ENCODE measurements around the gene STEAP3. TPM values are rescaled to one million over a fixed set of nuclear protein-coding genes. Genes with fewer than 3 reads are reported as not detected.

STEAP3 gene
- polyA plus RNA-seq, 2 of the 4 experiments (the other 2 are of a cell fraction): 23.5 to 30.2 TPM

GRCh38 chr2:119184512-119184911 lies 39.1 kb upstream of the STEAP3 start:
- no peak for FAIRE-seq
- WGBS (ENCODE audit: missing lambda C conversion rate): 79% methylated on average over 7 of the region's 7 CpGs
- H3K4me1 ChIP-seq: 0 out of 3 replicates have a peak, but pooled peaks cover 2% of the 10 kb centered on the region
- TF ChIP-seq HEYL (CRISPR knock-in tag; IDR thresholded peaks at IDR 0.05): no peak
- no peak for TF ChIP-seq REST (IDR thresholded peaks at IDR 0.05)
- TF ChIP-seq HOXA7 (CRISPR knock-in tag; IDR thresholded peaks at IDR 0.05): no peak
- TF ChIP-seq NFE2L2 (conservative IDR thresholded peaks at IDR 0.05; ENCODE audit: low read length): no peak
- H3K9me3 ChIP-seq: no peaks in the 10 kb centered on the region
- no peak overlapping the region for H3K27ac ChIP-seq
- CTCF ChIA-PET: interaction anchor here (1.2 kb wide), 1 partner anchor 303 kb away, joined by 6 read pairs; no protein-coding TSS in a partner anchor
- no peak overlapping the region for H3K4me3 ChIP-seq
- DNase-seq (ENCODE audit: low read depth in 1 of 2, low spot score in 1 of 2): no peak
- no peak for ATAC-seq
- POLR2A ChIA-PET: no interaction called here
- H3K4me2 ChIP-seq: no peak overlapping the region

- DNase-seq (ENCODE audit: low read depth in 1 of 2, low spot score in 1 of 2) (no peak), FAIRE-seq (no peak), ATAC-seq (no peak)
- no peak overlapping the region for H3K4me3 ChIP-seq
- POLR2A ChIA-PET: no interaction called here
- CTCF ChIA-PET: no interaction called here
- no peak overlapping the region for H3K27ac ChIP-seq
- no peaks in the 10 kb centered on the region for H3K4me1 ChIP-seq
- 48% methylated on average over 8 of the region's 8 CpGs for WGBS (ENCODE audit: missing lambda C conversion rate)
- H3K4me2 ChIP-seq: no peak overlapping the region
- H3K9me3 ChIP-seq: no peaks in the 10 kb centered on the region
- no peak for TF ChIP-seq ZC3H11A (IDR thresholded peaks at IDR 0.05)
Measured at GRCh38 chr2:119190321-119191111, 33.1 kb upstream of the STEAP3 start.

GRCh38 chr2:119192893-119193292 lies 30.7 kb upstream of the STEAP3 start:
- H3K4me2 ChIP-seq: no peak overlapping the region
- 61% methylated on average over 6 of the region's 6 CpGs for WGBS (ENCODE audit: missing lambda C conversion rate)
- ChIA-PET POLR2A (no interaction called here), CTCF (interaction anchor here (0.7 to 2.4 kb wide), 5 partner anchors 10 to 98 kb away, joined by 3 to 11 read pairs (median 3); no protein-coding TSS in a partner anchor)
- no peak for TF ChIP-seq ELK1 (IDR thresholded peaks at IDR 0.05; ENCODE audit: low read depth, low read length)
- TF ChIP-seq RNF2 (IDR thresholded peaks at IDR 0.05; ENCODE audit: borderline replicate concordance, low read depth): no peak
- TF ChIP-seq NR3C1 (IDR thresholded peaks at IDR 0.05): no peak
- no peak for TF ChIP-seq CHD2 (IDR thresholded peaks at IDR 0.05; ENCODE audit: low read length, partially characterized antibody)
- no peak for TF ChIP-seq RARB (CRISPR knock-in tag; IDR thresholded peaks at IDR 0.05)
- TF ChIP-seq ESRRA (IDR thresholded peaks at IDR 0.05; ENCODE audit: borderline replicate concordance, low read length): no peak
- TF ChIP-seq TFCP2L1 (CRISPR knock-in tag; IDR thresholded peaks at IDR 0.05): no peak
- no peak for TF ChIP-seq HMGXB4 (CRISPR knock-in tag; IDR thresholded peaks at IDR 0.05; ENCODE audit: borderline replicate concordance)
- no peak for TF ChIP-seq HES2 (IDR thresholded peaks at IDR 0.05)
- no peak for TF ChIP-seq HEYL (CRISPR knock-in tag; IDR thresholded peaks at IDR 0.05)
- TF ChIP-seq FOXS1 (CRISPR knock-in tag; IDR thresholded peaks at IDR 0.05): no peak
- no peak for TF ChIP-seq FOSB (CRISPR knock-in tag; IDR thresholded peaks at IDR 0.05)
- no peak for TF ChIP-seq KDM1A (IDR thresholded peaks at IDR 0.05; ENCODE audit: low read depth)
- TF ChIP-seq GATA3 (IDR thresholded peaks at IDR 0.05; ENCODE audit: borderline replicate concordance): no peak
- TF ChIP-seq SMC3 (IDR thresholded peaks at IDR 0.05): no peak
- no peak for TF ChIP-seq ZSCAN20 (CRISPR knock-in tag; IDR thresholded peaks at IDR 0.05)
- ATAC-seq (no peak), DNase-seq (ENCODE audit: low read depth in 1 of 2, low spot score in 1 of 2) (no peak), FAIRE-seq (no peak)
- H3K27ac ChIP-seq: no peak overlapping the region
- H3K9me3 ChIP-seq: no peaks in the 10 kb centered on the region
- H3K4me3 ChIP-seq: no peak overlapping the region
- H3K4me1 ChIP-seq: peaks cover 16% of the 10 kb centered on the region

Measured in A549 (cell line).